GM12864 (cell line): ENCODE data around the gene PAH.

ENCODE experiments used
- DNase-seq: peaks from one replicate; pipeline ENCODE4 v3.0.0-alpha.2; 2011; ENCODE audit warnings: low read depth
- H3K4me3 ChIP-seq: 2 replicates; pipeline ENCODE4 v1.5.1; 2011; ENCODE audit warnings: mild to moderate bottlenecking, low read depth, low read length, control low read depth
- TF ChIP-seq, protein P1 (sequence below): IDR thresholded peaks from 2 replicates; pipeline ENCODE4 v1.5.1; 2011; ENCODE audit warnings: low read depth, mild to moderate bottlenecking, moderate library complexity, low read length, control low read depth, inconsistent platforms; ENCODE audit errors: missing control alignments

The PAH gene

DNA sequence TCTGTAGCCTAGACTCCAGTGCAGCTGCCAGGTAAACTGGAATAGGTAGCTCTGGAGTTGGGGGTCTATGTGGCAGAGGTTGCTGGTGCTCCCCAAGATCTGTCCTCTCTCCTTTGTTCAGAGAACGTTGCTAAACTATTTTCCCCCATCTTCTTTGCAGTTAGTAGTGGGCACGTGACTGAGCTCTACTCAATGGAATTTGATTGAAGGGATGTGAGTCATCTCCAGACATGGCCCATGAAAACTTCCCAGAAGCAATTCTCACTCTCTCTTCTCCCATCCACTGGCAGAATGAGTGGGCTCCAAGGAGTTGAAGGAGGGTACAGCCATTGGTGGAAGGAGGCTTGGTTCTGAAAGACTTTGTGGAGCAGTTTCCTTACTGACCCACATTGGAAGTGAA lies 44.0 kb downstream of the PAH start:
- DNase-seq: no peak
- TF ChIP-seq, protein P1, sequence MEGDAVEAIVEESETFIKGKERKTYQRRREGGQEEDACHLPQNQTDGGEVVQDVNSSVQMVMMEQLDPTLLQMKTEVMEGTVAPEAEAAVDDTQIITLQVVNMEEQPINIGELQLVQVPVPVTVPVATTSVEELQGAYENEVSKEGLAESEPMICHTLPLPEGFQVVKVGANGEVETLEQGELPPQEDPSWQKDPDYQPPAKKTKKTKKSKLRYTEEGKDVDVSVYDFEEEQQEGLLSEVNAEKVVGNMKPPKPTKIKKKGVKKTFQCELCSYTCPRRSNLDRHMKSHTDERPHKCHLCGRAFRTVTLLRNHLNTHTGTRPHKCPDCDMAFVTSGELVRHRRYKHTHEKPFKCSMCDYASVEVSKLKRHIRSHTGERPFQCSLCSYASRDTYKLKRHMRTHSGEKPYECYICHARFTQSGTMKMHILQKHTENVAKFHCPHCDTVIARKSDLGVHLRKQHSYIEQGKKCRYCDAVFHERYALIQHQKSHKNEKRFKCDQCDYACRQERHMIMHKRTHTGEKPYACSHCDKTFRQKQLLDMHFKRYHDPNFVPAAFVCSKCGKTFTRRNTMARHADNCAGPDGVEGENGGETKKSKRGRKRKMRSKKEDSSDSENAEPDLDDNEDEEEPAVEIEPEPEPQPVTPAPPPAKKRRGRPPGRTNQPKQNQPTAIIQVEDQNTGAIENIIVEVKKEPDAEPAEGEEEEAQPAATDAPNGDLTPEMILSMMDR: no peak
- no peak overlapping the region for H3K4me3 ChIP-seq

DNA sequence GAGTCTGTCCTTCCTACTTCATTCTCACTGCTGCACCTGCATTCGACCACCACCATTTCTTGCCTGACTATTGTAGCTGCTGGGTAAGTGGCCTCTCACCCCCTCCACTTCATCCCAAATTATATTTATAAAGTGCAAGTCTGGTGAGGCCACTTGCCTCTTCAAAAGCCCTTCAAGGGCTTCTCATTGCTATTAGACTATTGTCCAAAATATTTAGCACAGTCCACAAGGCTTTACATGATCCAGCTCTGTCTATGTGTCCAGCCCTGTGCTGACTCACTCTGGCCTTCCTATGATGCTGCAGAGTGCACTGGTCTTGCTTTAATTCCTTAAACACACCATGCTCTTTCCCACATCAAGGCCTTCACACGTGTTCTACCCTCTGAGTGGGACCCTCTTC lies 46.0 kb downstream of the PAH start:
- DNase-seq: no peak
- no peak overlapping the region for H3K4me3 ChIP-seq
- TF ChIP-seq, protein P1: no peak

DNA sequence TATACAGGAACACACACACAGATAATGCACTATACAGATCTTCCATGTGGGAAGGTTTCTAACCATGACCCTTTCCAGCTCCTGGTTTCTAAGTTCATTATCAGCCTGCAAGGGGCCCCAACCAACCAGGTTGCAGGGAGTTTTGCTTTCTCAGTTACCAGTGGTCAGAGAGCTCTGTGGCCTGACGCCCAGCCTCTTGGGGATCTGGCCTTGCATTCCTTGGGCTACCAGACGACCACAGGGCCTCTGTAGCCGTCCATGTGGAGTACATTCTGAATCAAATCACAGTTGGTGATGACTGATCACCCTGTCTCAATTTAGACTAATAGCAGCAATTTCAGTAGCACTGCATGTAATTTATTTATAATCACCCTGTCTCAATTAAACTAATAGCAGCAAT lies 47.5 kb downstream of the PAH start:
- no peak for DNase-seq
- no peak overlapping the region for H3K4me3 ChIP-seq
- TF ChIP-seq, protein P1: no peak

DNA sequence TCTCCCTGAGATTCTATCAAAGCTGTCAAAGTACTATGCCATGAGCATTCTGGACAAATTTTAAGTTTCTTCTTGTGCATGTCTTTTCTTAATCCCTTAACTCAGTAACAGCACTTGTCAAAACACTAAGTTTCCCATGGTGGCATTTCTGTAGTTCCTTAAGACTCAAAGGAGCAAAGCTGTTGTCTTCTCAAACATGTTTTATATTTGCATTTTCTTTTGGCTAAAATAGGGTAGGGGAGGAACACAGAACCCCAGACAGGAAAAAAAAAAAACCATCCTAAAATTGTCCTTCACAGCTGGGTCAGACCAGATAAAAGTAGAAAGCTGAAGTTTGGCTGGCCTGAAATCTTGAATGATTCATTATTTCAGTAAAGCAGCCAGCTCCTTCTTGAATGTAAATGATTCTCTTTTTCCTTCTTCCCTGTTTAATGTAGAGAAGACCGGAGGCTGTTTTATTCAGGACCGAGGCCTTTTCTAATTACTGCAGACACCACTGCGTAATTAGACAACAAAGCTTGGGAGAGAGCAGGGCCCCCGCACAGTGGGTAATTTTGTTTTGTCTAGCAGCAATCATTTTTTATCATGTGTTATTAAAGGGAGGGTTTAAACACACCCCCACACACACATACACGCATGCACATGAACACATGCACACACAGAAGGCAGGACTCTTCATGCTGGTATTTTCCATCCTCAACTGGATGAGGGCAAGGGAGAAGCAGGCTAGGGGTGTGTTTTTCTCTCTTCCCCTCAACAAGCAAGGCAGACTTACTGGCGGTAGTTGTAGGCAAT lies 51.0 kb downstream of the PAH start:
- H3K4me3 ChIP-seq: no peak overlapping the region
- TF ChIP-seq, protein P1: no peak
- no peak for DNase-seq

DNA sequence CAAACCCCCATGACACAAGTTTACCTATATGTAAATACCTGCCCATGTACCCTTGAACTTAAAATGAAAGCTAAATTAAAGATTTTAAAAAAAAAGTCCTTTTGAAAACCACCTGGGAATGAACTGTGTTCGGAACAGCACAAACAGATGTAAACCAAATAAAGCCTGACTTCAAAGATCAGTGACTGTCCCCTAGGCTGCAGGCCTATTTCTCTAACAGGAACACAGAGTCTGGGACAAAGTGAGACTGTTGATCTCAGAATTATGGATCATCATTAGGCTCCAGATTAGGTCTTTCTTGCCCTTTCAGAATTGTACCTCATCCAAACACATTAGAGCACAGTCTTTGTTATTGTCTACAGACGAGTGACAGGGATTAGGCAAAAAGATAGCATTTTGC lies 54.6 kb downstream of the PAH start:
- TF ChIP-seq, protein P1: no peak
- no peak overlapping the region for H3K4me3 ChIP-seq
- no peak for DNase-seq

DNA sequence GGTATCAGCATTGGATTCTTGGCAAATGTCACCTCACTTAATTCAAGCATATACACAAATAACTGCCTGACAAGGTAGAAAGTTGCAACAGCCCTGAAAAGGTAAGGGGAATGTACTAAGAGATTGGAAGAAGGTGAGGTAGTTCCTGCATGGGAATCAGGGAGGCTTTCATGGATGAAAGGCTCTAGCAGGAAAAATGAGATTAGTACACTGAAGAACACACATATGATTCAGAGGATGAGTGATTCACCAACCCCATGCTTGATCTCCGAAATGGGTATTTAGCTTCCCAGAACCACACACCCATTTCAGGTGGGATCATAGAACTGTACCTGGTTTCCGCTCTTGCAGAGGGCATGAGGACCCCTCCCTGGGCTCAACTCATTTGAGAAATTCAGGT lies 65.8 kb downstream of the PAH start:
- DNase-seq: no peak
- TF ChIP-seq, protein P1: no peak
- no peak overlapping the region for H3K4me3 ChIP-seq

DNA sequence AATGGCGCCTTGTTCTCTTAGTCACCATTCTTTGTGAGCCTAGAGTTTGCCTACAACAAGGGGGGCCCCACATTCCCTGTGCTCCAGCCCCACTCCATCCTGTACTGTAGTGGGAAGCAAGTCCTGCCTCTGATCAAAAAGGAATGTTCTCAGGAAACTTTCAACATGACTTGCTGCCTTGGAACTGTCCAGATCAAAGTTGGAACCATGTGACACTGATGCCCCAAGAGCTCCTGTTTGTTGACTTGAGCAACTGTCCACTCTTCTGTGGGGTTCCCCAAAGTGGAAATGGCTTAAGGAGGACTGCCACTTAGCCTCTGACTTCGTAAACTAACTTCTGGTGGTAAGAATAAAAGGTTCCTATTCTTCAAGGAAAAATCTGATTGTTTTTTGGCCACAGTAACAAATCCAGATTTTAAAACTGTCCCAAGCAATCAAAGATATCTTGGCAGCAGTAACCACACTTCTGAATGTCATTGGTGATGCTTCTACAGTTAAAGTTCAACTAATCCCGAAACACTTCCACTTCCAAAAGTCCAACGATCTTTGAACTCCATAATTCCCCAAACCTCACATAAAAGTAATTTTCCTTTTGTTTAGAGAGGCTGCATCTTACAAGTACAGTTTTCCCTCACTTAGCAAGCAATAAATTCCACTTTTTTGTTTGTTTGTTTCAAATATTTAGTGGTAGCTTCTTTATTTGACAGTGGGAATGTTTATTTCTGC lies 67.2 kb downstream of the PAH start:
- H3K4me3 ChIP-seq: no peak overlapping the region
- TF ChIP-seq, protein P1: no peak
- DNase-seq: no peak
